Panc1 (cell line): Measurements from ENCODE around the gene TPT1. TPM values are rescaled to one million over a fixed set of nuclear protein-coding genes. Genes with fewer than 3 reads are reported as not detected.

ENCODE experiments used
- ATAC-seq: fragments of 200-7000 bp; cut with Tn5 transposase; 2 replicates; pipeline ENCODE4 v1.9.1; 2020; ENCODE audit warnings: mild to moderate bottlenecking, moderate library complexity
- BruUV-seq: library from RNA; stranded (reverse); fragments of 400-500 nt; replicated peaks from 2 replicates; lab custom pipeline; 2021; lab: Mats Ljungman, UMichigan
- CTCF ChIA-PET: fragments of 300-600 bp; sonication (Branson Sonifier 250); formaldehyde crosslinking; loops from one replicate; lab custom pipeline; 2022; ENCODE audit warnings: antibody characterized with exemption; lab: Charles Lee
- POLR2A ChIA-PET: fragments of 300-600 bp; sonication (Branson Sonifier 250); formaldehyde crosslinking; loops from one replicate; lab custom pipeline; 2022; ENCODE audit warnings: antibody characterized with exemption; lab: Charles Lee
- DNase-seq: peaks from one replicate; pipeline ENCODE4 v3.0.0-alpha.2; 2010; ENCODE audit warnings: low read depth, low spot score
- H3K27ac ChIP-seq: 2 replicates; pipeline ENCODE4 v1.5.1; 2011; ENCODE audit warnings: mild to moderate bottlenecking, low read length, inconsistent platforms
- H3K27me3 ChIP-seq: fragments of 200-500 bp; sonication (Bioruptor generic); 2 replicates; pipeline ENCODE4 v1.6.0; 2014; ENCODE audit warnings: low read length, inconsistent platforms; ENCODE audit not compliant: control insufficient read depth, insufficient read depth
- H3K36me3 ChIP-seq: fragments of 200-500 bp; sonication (Bioruptor generic); 2 replicates; pipeline ENCODE4 v1.5.1; 2014; ENCODE audit warnings: inconsistent platforms, mild to moderate bottlenecking, low read length, moderate library complexity; ENCODE audit not compliant: control insufficient read depth, insufficient read depth
- H3K4me1 ChIP-seq: 2 replicates; pipeline ENCODE4 v1.5.1; 2011; ENCODE audit warnings: inconsistent platforms, mild to moderate bottlenecking, low read length, moderate library complexity; ENCODE audit not compliant: control insufficient read depth, insufficient read depth
- H3K4me3 ChIP-seq, 2 experiments: 2 replicates each; pipeline ENCODE4 v1.5.1; 2011 to 2012; ENCODE audit warnings: low read depth in 2 of 2, low read length in 2 of 2, mild to moderate bottlenecking in 2 of 2, inconsistent platforms in 1 of 2, moderate library complexity in 1 of 2
- H3K9me3 ChIP-seq: fragments of 200-500 bp; sonication (Bioruptor generic); 2 replicates; pipeline ENCODE4 v1.5.1; 2014; ENCODE audit warnings: low read depth, mild to moderate bottlenecking, inconsistent platforms, low read length, moderate library complexity; ENCODE audit not compliant: control insufficient read depth, insufficient read depth
- CTCF ChIP-seq: fragments of 450-650 bp; IDR thresholded peaks from 2 replicates; pipeline ENCODE4 v1.5.1; 2017; ENCODE audit warnings: mild to moderate bottlenecking
- POLR2AphosphoS5 ChIP-seq: IDR thresholded peaks from 2 replicates; pipeline ENCODE4 v1.6.1; 2012; ENCODE audit warnings: mild to moderate bottlenecking, low read depth, low read length, moderate library complexity
- SIN3A ChIP-seq: IDR thresholded peaks from 2 replicates; pipeline ENCODE4 v1.6.1; 2012; ENCODE audit warnings: low read depth, mild to moderate bottlenecking, low read length, moderate library complexity, borderline replicate concordance; ENCODE audit not compliant: insufficient read depth
- TCF7L2 ChIP-seq: IDR thresholded peaks from 2 replicates; pipeline ENCODE4 v1.6.1; 2011; ENCODE audit warnings: mild to moderate bottlenecking, low read depth, low read length, inconsistent platforms
- in situ Hi-C: cut with HindIII; loops from 2 replicates; pipeline ENCODE4 v1.10.0; 2016; ENCODE audit warnings: low sequenced_read_pairs, low pct_unique_long_range_greater_than_20kb
- intact Hi-C: fragments of 100-400 bp; cut with micrococcal nuclease; formaldehyde crosslinking; loops from one replicate; pipeline ENCODE4 v1.10.0; 2022; ENCODE audit not compliant: unreplicated experiment
- total RNA-seq: library from RNA; stranded (reverse); gene quantifications from one replicate; pipeline ENCODE4 v1.2.1, GENCODE V29; 2021; ENCODE audit not compliant: unreplicated experiment
- TF ChIP-seq, protein P1 (sequence below), 2 experiments: IDR thresholded peaks; 2 replicates each; pipeline ENCODE4 v1.6.1; 2011 to 2012; ENCODE audit warnings: low read depth in 2 of 2, control low read depth in 1 of 2, low read length in 1 of 2, mild to moderate bottlenecking in 1 of 2, moderate library complexity in 1 of 2; ENCODE audit not compliant: insufficient read depth in 1 of 2

TPT1 gene
- total RNA-seq, 1 experiment from 2014 or later = 939 TPM

- H3K9me3 ChIP-seq = no peaks in the 10 kb centered on the region
- POLR2A ChIA-PET = no interaction called here
- ATAC-seq (0 out of 2 replicates have a peak, but pooled peaks have one; percentile 8), DNase-seq (no peak)
- H3K4me3 ChIP-seq = no peak overlapping the region
- H3K27ac ChIP-seq = no peak overlapping the region
- peaks cover 16% of the 10 kb centered on the region for H3K36me3 ChIP-seq
- in situ Hi-C loops = no loop called here
- no peaks in the 10 kb centered on the region for H3K27me3 ChIP-seq
- CTCF ChIA-PET = no interaction called here
- intact Hi-C loops = no loop called here
- TF ChIP-seq CTCF (no peak), TCF7L2 (no peak), SIN3A (no peak), POLR2AphosphoS5 (no peak; the same call in 1 of the 2 replicates)
- TF ChIP-seq, protein P1, sequence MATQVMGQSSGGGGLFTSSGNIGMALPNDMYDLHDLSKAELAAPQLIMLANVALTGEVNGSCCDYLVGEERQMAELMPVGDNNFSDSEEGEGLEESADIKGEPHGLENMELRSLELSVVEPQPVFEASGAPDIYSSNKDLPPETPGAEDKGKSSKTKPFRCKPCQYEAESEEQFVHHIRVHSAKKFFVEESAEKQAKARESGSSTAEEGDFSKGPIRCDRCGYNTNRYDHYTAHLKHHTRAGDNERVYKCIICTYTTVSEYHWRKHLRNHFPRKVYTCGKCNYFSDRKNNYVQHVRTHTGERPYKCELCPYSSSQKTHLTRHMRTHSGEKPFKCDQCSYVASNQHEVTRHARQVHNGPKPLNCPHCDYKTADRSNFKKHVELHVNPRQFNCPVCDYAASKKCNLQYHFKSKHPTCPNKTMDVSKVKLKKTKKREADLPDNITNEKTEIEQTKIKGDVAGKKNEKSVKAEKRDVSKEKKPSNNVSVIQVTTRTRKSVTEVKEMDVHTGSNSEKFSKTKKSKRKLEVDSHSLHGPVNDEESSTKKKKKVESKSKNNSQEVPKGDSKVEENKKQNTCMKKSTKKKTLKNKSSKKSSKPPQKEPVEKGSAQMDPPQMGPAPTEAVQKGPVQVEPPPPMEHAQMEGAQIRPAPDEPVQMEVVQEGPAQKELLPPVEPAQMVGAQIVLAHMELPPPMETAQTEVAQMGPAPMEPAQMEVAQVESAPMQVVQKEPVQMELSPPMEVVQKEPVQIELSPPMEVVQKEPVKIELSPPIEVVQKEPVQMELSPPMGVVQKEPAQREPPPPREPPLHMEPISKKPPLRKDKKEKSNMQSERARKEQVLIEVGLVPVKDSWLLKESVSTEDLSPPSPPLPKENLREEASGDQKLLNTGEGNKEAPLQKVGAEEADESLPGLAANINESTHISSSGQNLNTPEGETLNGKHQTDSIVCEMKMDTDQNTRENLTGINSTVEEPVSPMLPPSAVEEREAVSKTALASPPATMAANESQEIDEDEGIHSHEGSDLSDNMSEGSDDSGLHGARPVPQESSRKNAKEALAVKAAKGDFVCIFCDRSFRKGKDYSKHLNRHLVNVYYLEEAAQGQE (IDR thresholded peaks at IDR 0.05; ENCODE audit: insufficient read depth in 1 of 2, low read depth in 2 of 2, low read length in 1 of 2) = no peak
- no TSS peak for BruUV-seq
- H3K4me1 ChIP-seq = peaks cover 33% of the 10 kb centered on the region
These were observed 8.2 kb downstream of the TPT1 start for GRCh38 chr13:45332831-45333219.

- no peaks in the 10 kb centered on the region for H3K9me3 ChIP-seq
- H3K36me3 ChIP-seq = peaks cover 10% of the 10 kb centered on the region
- BruUV-seq = no TSS peak
- no peak overlapping the region for H3K4me3 ChIP-seq
- ATAC-seq = peak; percentile 45
- ChIA-PET POLR2A (interaction anchor here (0.7 kb wide), 1 partner anchor 172 kb away, joined by 7 read pairs; no protein-coding TSS in a partner anchor), CTCF (interaction anchor here (0.7 kb wide), 1 partner anchor 276 kb away, joined by 7 read pairs; no protein-coding TSS in a partner anchor)
- H3K4me1 ChIP-seq = peaks cover 30% of the 10 kb centered on the region
- DNase-seq = no peak
- no peak overlapping the region for H3K27ac ChIP-seq
- in situ Hi-C loops (no loop called here), intact Hi-C loops (no loop called here)
- H3K27me3 ChIP-seq = no peaks in the 10 kb centered on the region
- TF ChIP-seq CTCF (no peak), POLR2AphosphoS5 (no peak), SIN3A (no peak), TCF7L2 (no peak)
- TF ChIP-seq, protein P1 (IDR thresholded peaks at IDR 0.05; ENCODE audit: insufficient read depth in 1 of 2, low read depth in 2 of 2, low read length in 1 of 2) = no peak
These were observed 8.8 kb downstream of the TPT1 start for GRCh38 chr13:45332036-45332830.
